ENCODE data around the gene SLC9A9.
"Not testable (repeated sequence)": the region's sequence is repeated elsewhere in the genome, so short reads cannot be mapped to it uniquely, and the experiment has no call there.

SLC9A9 gene

DNA sequence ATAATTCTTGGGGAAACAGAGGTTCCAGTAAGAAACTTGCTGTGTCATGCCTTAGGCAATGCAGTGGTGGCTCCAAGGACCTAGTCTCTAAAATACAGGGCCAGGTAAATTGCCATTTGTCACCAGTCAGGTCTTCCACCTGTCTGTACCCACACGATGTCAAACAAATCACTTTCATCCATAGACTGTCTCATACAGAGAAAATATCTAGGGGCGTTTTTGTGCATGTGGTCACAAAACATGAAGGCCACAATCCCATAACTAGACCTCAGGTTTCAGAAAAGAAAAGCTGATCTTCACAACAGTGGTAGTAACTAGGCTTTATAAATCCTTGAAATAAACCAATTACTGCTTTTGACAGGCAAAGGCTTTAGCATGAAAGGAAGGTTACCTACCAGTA is 92.3 kb downstream of the SLC9A9 start:
- DNase-seq (ENCODE audit: low spot score): no peak

DNA sequence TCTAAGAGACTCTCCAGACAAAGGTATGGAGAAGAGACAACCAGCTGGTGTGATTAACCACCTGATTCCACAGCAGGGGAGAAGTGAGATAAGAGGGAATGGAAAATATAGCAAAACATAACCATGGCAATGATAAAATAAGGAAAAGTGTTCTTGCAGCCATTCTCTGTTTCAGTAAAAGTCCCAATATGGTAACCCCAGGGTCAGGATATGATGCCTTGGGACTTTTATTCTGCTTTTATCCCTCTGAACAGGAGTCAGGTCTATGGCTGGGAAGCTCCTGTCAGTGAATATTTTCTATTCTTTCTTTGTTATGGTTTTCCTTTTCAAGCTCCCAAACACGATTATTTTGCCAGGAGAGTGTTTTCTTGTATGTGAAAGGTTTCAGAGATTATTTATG is 94.2 kb downstream of the SLC9A9 start:
- DNase-seq (ENCODE audit: low spot score): no peak

DNA sequence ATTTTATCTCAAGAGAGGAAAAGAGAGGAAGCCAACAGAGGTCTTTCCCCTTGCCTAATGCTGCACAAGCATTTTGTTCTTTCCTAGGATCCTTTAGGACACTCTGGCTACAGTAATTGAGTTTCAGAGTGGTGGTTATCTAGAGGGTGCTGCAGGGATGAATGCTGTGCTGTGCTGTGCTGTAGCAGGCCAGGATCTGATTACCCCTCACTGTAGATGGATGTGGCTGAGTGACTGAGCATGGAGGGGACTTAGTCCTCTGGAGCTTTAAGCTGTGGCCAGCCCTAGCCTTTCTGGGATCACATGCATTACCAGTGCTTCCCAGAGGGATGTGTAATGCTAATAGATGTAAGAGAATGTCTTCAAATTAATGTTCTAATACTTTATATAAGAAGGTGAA is 94.8 kb downstream of the SLC9A9 start:
- no peak for DNase-seq (ENCODE audit: low spot score)

DNA sequence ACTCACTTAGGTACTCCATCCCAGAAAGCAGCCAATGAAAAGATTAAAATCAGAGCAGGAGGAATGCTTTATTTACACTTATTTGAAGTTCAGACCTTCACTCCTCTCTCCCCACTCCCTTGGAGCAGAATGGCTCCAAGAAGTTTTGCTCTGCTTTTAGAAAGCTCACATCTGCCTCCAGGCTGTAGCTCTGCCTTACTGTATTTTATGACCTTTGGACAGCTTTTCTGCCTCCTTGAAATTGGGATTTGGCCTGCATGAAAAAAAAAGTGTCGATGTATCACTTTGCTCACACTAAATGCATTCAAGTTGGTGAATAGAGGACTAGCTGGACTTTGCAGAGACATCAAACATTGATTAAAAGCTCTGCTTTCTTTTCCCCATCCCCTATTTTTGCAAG is 95.3 kb downstream of the SLC9A9 start:
- no peak for DNase-seq (ENCODE audit: low spot score)

DNA sequence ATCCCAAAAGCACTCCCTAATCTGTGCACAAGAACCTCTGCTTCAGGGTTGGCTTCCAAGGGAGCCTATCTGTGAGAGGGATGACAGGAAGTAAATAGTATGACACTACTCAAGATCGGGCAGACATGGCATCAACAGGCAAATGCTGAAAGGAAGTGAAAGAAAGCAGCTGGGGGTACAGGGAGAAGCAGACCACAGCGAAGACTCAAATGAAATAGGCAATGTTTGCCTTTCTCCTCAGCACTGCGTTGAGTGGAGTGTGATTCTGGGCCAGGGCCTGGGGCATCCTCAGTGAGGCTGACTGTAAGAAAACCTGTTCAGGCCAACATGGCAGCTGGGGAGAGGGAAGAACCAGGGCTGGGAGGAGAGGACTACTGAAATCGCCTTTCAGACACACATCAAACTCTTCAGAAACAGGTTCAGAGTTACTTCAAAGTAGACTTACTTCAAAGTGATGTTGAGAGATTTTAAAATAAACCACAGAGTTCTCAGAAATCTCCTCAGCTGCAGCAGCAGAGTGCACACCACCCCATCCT is 96.6 kb downstream of the SLC9A9 start:
- no peak for DNase-seq (ENCODE audit: low spot score)

DNA sequence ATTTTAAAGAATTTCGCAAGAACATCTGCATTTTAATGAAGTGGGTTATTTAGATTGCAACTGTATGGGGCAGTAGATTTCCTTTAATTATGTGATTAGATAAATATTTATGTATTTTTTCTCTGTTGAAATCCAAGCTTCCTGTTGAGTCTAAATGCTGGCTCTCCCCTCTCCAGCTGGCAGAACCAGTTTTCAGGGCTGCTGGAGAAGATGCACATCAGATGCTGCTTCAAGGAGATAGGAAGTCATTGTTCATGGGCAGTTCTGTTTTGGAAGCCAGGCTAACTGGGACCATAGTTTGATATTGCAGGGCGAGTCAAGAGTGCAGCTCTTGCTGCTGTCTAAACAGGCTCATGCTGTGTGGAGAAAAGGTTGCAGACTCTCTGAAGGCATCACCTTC is 97.4 kb downstream of the SLC9A9 start:
- DNase-seq (ENCODE audit: low spot score): no peak

DNA sequence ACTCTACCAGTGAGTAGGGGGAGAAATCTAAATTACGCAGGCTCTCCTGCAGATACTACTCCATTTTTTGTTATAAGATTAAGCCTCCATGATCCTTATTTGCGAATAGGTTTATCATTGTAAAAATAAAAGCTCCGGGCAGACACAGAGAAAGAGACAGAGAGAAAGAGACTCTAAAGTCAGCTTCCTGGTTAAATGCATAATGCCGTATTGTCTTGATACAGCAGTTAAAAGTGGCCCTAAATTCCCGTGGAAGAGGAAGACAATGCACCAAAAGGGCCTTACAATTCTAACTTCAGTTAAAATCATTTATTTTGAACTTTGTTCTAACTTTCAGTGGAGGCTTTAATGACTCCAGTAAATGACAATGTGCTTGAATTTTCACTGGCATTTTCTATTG is 98.3 kb downstream of the SLC9A9 start:
- no peak for DNase-seq (ENCODE audit: low spot score)

DNA sequence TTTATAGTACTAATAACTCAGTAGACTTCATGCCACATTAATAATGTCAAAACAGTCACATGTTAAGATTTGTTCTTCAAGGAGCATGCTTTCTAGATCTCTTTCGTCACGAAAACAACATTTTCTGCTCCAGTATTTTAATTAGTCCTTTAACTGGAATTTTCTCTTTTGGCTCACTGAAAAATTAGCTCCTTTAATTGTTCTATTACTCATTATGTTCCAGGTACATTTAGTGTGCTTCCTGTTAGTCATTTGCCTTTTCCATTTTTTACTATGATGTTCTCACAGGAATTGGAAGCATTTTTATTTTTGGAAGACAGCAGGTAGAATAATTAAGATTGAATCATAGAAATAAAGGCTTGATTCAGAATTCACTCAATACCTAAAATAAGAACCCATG is 111.2 kb downstream of the SLC9A9 start:
- DNase-seq (ENCODE audit: low spot score): no peak

DNA sequence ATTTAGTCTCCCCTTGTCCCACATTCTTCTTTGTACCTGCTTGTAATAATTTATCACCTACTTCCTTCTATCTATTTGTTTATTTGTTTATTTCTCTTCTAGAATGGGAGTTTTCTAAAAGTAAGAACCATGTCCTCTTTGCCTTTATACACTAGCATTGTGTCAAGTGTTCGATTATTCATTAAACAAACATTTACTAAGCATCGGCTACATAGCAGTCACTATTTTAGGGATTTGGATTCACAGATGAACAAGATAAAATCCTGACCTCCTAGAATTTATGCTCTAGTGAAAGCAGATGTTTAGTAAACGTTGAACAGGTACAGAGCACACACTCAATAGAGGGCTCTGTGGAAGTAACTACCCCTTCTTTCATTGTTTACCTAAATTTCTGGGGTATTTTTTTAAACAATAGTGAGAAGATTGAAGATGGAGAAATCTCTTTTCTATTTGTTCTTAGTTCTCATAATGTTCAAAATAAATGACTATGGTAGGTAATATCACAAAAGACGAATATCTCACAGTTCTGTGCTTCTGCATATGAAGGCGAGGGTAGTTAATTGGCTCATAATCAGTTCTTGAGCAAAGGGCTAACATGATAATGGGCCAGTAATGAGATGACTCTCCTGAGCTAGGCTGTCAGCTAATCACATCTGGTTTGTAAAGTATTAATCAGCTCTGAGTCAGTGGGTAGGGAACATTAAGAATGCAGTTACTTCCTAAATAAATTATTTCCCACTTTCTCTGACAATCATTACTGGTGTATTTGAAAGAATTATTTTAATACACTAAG is 111.9 kb downstream of the SLC9A9 start:
- DNase-seq (ENCODE audit: low spot score): no peak

DNA sequence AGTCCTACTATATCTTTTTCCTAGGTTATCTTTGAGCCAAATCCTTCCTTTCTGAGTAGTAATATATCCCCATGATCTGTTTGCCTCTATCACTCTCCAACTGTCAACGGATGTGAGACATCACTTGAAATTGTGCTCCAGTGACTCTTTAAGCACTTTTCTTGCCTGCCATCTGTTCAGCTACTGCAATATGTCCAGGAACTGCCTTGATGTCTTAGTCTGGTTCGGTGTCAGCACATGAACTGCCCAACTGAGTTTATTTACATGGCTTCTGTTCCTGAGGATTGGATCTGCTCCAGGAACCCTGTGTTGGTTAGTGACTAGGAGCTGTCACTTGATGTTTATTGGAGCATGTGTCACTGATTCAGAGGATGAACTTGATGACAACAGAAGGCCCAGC is 116.5 kb downstream of the SLC9A9 start:
- no peak for DNase-seq (ENCODE audit: low spot score)

DNA sequence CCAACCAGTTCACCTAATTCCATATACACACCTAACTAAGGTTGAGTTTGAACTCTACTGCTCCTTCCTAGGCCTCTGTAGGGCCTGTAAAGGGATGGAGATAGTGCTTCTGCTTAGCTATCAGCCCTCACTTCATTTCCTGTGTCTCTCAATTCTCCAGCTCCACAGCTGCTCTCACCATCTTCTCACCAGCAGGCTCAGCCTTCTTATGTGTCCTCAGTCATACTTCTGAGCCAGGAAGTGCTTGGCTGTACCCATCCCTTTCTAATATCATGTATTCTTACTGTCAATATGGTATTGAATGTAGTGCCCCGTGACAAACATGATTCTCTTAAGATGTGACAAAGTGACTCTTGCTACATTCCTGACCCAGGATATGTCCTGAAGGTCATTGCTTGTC is 116.9 kb downstream of the SLC9A9 start:
- DNase-seq (ENCODE audit: low spot score): no peak

DNA sequence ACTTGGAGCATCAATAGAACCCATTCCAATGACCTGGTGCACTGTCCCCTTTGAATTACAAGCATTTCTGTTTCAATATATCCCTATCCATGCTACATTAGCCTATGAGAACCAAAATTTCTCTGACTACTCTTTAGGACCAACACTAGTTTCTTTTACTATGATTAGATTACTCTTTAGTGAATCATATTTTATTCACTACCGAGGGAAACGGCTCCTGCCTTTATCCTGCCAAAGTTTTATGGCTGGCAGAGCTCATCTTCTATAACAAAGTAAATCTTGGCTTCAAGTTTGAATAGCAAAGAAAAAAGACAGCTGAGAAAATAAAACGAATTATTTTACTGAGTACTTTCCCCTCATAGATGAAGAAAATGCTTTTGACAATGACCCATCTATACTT is 120.9 kb downstream of the SLC9A9 start:
- no peak for DNase-seq (ENCODE audit: low spot score)

DNA sequence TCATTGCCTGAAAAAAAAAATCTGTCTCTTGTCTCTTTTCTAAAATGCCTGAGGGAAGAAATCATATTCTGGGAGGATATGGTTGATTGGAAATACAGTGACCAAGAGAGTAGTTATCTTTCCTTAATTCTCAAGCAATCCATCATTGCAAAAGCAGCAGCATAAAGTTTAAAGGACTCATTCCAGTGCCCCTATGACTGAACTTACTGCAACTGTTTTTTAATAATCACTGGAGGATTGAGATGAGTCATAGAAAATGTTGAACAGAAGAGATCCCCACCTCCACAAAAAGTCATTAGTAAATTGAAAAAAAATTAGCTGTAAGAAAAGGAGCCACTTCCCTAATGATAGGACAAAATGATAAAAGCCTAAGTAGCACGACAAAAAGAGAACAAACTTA is 121.5 kb downstream of the SLC9A9 start:
- no peak for DNase-seq (ENCODE audit: low spot score)

DNA sequence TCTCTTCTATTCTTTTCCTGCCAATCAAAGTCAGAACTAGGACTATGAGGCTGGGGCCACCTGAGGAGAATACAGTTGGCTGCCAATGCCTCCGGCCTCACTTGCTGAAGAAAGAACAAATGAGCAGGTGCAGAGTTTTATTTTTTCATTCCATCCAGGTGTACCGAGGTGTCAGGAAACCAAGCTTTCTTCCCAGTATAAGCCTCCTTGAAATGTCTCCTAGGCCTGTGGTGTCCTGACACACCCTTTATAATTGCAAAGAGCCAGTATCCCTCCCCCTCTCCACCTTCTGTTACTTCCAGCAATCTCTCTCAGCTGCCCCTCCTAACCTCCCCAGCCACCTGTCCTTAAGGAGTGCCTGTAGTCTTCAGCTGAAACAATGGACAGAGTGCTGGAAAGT is 127.9 kb downstream of the SLC9A9 start:
- DNase-seq (ENCODE audit: low spot score): no peak

DNA sequence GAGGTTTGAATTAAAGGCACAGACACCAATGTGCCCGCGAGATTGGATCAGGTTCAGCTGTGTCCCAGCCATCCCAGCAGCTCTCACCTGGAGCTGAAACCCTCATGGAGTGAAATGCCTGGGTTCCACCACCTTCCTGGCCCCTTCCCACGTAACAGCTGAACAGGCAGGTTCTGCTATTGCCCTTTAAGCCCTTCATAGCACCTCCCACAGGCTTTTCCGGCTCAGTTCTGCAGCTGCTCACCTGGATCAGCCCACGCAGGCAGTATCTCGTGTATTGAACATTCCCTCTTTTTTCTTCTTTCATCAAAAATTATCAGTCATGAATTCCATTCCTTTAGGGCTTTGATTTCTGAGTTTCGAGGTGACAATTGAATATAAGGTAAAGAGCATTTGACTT is 129.8 kb downstream of the SLC9A9 start:
- DNase-seq (ENCODE audit: low spot score): no peak

DNA sequence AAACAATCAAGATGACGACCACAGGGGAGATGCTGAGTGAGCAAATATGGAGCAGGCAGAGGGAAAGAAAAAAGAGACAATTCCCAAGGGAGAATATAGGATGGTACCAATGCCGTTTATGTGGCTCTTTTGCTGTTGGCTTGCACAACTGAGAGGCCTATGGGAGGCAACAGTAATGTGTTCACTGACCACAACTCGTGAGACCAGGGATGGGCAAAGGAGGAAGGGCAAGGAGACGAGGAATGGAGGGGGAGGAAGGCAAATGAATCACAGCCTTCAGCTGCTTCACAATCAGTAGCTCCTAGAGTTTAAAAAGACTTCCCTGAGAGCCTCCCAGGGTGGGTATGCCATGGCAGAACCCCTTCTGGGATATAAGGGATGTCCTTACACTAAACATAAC is 131.5 kb downstream of the SLC9A9 start:
- no peak for DNase-seq (ENCODE audit: low spot score)

DNA sequence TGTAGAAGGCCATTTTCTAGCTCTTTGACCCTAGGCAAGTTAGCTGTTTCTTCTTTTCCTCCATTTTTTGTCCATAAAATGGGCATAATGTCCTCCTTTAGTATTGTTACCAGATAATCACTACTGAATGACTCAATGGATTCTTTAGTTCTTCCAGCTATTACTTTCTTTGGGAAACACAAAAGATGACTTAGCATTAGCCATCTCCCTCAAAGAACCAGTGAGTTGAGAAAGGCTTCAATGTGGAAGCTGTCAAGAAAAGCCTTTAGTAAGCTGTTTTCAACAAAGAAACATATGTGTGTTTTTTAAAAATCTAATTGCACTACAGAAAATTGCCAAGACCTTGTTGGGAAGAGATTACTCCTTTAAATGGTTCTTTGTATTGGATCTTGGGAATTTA is 135.7 kb downstream of the SLC9A9 start:
- DNase-seq (ENCODE audit: low spot score): no peak

DNA sequence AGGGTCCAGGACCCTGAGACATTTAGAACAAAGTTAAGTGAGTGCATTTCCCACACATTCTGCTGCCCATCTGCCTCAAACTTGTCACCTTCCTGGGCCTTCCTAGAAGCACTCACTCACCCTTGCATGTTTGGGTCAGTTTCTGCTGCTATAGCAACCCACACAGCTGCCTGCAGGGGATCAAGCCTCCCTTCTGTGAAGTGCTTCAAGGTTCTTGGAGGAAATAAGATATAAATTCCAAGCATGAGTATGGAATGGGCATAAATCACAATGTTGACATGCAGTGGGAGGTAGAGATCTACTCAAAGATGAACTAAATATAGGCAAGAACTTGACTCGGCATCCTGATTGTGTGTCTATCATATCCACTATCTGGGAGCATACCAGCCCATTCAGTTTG is 140.4 kb downstream of the SLC9A9 start:
- DNase-seq (ENCODE audit: low spot score): no peak

DNA sequence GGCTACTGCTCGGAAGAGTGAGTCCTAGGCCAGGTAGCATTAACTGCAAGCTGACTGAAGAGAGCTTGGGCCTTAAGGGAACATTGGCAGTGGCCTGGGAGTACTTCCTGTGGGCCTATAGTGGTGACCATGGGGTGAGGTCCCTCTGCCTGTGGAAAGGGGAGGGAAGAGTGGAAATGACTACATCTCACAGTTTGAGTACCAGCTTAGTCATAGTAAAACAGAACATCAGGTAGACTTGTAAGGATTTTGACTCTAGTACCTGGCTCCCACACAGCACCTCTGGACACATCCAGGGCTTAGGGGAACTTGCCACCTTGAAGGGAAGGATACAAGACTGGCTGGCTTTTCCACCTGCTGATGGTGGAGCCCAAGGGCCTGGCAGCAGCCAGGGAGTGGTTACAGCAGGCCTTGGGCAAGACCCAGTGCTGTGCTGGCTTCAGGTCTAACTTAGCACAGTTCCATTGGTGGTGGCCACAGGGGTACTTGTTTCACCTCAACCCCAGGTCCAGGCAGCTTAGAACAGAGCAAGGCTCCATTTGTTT is 147.8 kb downstream of the SLC9A9 start:
- DNase-seq (ENCODE audit: low spot score): no peak

DNA sequence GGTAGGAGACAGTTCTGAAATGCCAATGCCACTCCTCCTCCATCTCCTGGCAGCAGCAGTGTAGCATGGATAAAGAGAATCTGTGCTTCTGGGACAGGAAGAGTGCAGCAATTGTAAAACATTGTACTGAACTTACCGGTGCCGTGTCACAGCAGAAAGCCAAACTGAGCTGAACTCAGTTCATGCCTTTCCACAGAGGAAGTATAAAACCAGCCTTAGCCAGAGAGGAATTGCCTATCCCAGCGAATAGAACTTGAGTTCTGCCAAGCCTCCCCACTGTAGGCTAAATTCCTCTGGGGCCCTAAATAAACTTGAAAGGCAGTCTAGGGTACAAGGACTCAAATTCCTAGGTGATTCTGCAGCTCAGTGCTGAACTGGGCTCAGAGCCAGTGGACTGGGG is 148.8 kb downstream of the SLC9A9 start:
- DNase-seq (ENCODE audit: low spot score): no peak

DNA sequence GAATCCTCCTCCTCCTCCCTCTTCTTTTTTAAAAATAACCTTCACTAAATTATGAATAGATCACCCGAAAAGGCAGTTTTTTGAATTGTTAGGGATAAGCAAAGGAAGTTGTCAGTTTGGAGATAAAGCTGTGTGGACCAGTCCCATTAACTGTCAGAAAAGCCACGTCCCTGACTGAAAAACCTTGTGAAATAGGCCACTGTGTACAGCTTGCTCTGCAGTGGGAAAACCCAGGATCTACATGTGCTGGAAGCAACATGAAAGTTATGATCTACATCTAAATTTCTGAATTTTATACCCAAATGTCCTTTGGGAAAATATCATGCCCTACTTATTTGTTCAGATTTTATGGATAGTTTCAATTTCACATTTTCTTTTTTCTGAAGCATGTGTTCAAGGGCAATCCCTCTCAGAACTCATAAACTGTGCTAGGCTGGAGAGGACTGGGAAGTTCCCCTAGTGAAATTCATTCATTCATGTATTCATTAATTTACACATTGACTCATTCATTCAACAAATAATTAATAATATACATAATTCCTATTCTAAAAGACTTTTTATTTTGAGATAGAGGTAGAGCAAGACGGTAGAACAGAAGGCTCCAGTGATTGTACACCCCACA is 149.5 kb downstream of the SLC9A9 start:
- DNase-seq (ENCODE audit: low spot score): no peak

DNA sequence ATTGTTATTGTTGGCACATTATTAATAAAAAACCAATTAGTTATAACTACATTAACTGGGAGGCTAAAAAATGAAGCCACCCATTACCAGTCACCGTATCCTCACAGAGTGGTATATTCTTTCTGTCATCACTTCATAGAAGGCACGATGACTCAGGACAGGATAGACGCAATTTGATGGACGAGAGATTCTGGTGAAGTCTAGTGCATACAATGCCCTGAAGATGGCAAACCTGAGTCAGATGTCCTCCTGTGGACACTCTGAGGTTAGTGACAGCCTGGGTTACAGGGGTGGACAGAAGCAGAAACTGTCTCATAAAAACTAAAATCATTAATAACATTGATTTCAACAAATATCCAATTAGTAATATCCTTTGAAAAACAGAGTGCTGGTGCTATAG is 150.3 kb downstream of the SLC9A9 start:
- no peak for DNase-seq (ENCODE audit: low spot score)

DNA sequence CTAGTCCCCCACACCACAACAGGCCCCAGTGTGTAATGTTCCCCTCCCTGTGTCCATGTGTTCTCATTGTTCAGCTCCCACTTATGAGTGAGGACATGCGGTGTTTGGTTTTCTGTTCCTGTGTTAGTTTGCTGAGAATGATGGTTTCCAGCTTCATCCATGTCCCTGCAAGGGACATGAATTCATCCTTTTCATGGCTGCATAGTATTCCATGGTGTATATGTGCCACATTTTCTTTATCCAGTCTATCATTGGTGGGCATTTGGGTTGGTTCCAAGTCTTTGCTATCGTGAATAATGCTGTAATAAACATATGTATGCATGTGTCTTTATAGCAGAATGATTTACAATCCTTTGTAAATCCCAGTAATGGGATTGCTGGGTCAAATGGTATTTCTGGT is 152.9 kb downstream of the SLC9A9 start:
- DNase-seq (ENCODE audit: low spot score): not testable (repeated sequence)

DNA sequence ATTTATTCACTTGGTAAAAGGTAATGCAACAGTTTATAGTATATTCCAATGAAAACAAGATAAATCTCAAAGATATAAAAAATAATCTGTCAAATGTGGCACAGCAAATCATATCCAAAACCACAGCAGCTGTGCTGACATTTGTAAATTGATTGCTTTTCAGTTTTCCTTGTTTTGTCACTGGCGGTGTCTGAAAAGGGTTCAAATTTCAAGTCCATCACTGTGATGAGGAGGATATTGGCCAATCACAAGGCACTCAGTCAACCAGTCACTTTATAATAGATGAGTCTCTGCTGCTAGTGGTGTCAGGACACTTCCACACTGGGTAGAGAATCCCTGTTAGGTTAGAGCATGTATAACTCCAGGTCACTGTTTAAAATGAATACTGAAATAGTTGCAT is 154.8 kb downstream of the SLC9A9 start:
- no peak for DNase-seq (ENCODE audit: low spot score)
